K562 (cell line): ENCODE measurements around the gene UNC119. TPM values are rescaled to one million over a fixed set of nuclear protein-coding genes. Genes with fewer than 3 reads are reported as not detected.

Source experiments
- ATAC-seq: fragments of 200-7000 bp; cut with Tn5 transposase; 3 replicates; pipeline ENCODE4 v1.9.1; 2020; ENCODE audit warnings: moderate library complexity
- BruUV-seq: library from RNA; stranded (reverse); fragments of 400-500 nt; replicated peaks from 2 replicates; lab custom pipeline; 2021; lab: Mats Ljungman, UMichigan
- CTCF ChIA-PET: fragments of 300-600 bp; formaldehyde crosslinking; extraction: SDS; loops from one replicate; lab custom pipeline; 2021; ENCODE audit warnings: low intra/inter-chr PET ratio; lab: Yijun Ruan, JAX
- POLR2A ChIA-PET: fragments of 300-600, 350-650 bp; sonication (Branson Sonifier 250); formaldehyde crosslinking; extraction: SDS; loops from one replicate; lab custom pipeline; 2021; ENCODE audit warnings: antibody characterized with exemption, inconsistent platforms; lab: Yijun Ruan, JAX
- DNase-seq, 4 experiments: peaks; one replicate each; pipeline versions ENCODE4 v3.0.0 to v3.0.0-alpha.2; 2011 to 2018; ENCODE audit warnings: low spot score in 3 of 4, mixed read lengths in 3 of 4; ENCODE audit errors: extremely low read depth in 1 of 4
- FAIRE-seq: peaks from 2 replicates; lab custom pipeline; 2011; peaks lifted over from hg19 to GRCh38; lab: Jason Lieb, UNC
- H2AFZ ChIP-seq: 2 replicates; pipeline ENCODE4 v1.6.0; 2011; ENCODE audit warnings: low read depth, low read length, control low read depth, inconsistent platforms
- H3K27ac ChIP-seq: fragments of 200-600 bp; 3 replicates; pipeline ENCODE4 v1.8.0; 2011; ENCODE audit warnings: low read depth, mild to moderate bottlenecking, control low read depth, inconsistent platforms, low read length, moderate library complexity, mixed read lengths; ENCODE audit errors: extremely low read depth
- H3K27me3 ChIP-seq, 2 experiments: fragments of 300-600 bp in 1 of 2; 2 replicates in 1 of 2; 3 replicates in 1 of 2; pipeline versions ENCODE4 v1.6.0 to v1.8.0; 2011; ENCODE audit warnings: inconsistent platforms in 2 of 2, low read length in 2 of 2, mild to moderate bottlenecking in 1 of 2, mixed read lengths in 1 of 2, moderate library complexity in 1 of 2; ENCODE audit not compliant: control insufficient read depth in 2 of 2, insufficient read depth in 2 of 2
- H3K36me3 ChIP-seq: fragments of 300-600 bp; 3 replicates; pipeline ENCODE4 v1.8.0; 2011; ENCODE audit warnings: mild to moderate bottlenecking, low read length, inconsistent platforms; ENCODE audit not compliant: control insufficient read depth, insufficient read depth
- H3K4me1 ChIP-seq, 2 experiments: fragments of 200-600 bp in 1 of 2; replicated peaks in 1 of 2; 2 replicates in 1 of 2; 3 replicates in 1 of 2; pipeline versions ENCODE4 v1.5.1 to v1.8.0; 2011; ENCODE audit warnings: inconsistent platforms in 2 of 2, low read length in 2 of 2, mild to moderate bottlenecking in 1 of 2, mixed read lengths in 1 of 2, moderate library complexity in 1 of 2; ENCODE audit not compliant: control insufficient read depth in 2 of 2, insufficient read depth in 2 of 2
- H3K4me2 ChIP-seq: 2 replicates; pipeline ENCODE4 v1.6.1; 2011; ENCODE audit warnings: low read length, control low read depth, inconsistent platforms, mixed read lengths; ENCODE audit not compliant: insufficient read depth
- H3K4me3 ChIP-seq: fragments of 200-600 bp; sonication (generic), shearing (Covaris generic); 2 replicates; pipeline ENCODE4 v1.5.1; 2016; ENCODE audit warnings: control low read depth, inconsistent platforms
- H3K79me2 ChIP-seq: fragments of 200-600 bp; 3 replicates; pipeline ENCODE4 v1.8.0; 2011; ENCODE audit warnings: low read length, inconsistent platforms; ENCODE audit not compliant: control insufficient read depth, insufficient read depth
- H3K9ac ChIP-seq, 2 experiments: 2 replicates each; pipeline versions ENCODE4 v1.6.0 to v1.6.1; 2011; ENCODE audit warnings: low read depth in 2 of 2, low read length in 2 of 2, control low read depth in 1 of 2, inconsistent platforms in 1 of 2, mild to moderate bottlenecking in 1 of 2, mixed read lengths in 1 of 2; ENCODE audit not compliant: insufficient read depth in 1 of 2
- H3K9me1 ChIP-seq: one replicate; pipeline ENCODE4 v1.6.0; 2011; ENCODE audit warnings: inconsistent platforms, mild to moderate bottlenecking, low read length, moderate library complexity; ENCODE audit not compliant: control insufficient read depth, insufficient read depth
- H3K9me3 ChIP-seq: replicated peaks from 2 replicates; pipeline ENCODE4 v1.5.1; 2011; ENCODE audit warnings: low read depth, low read length, inconsistent platforms; ENCODE audit not compliant: control insufficient read depth, insufficient read depth
- H4K20me1 ChIP-seq: replicated peaks from 2 replicates; pipeline ENCODE4 v1.6.1; 2011; ENCODE audit warnings: low read length, inconsistent platforms, mixed read lengths; ENCODE audit not compliant: control insufficient read depth, insufficient read depth
- CBFA2T3 ChIP-seq: fragments of 450-650 bp; IDR thresholded peaks from 2 replicates; pipeline ENCODE4 v1.6.1; 2017
- HOXB6 ChIP-seq: fragments of 250-450 bp; sonication (Bioruptor Pico); IDR thresholded peaks from 2 replicates; pipeline ENCODE4 v1.5.1; 2022; ENCODE audit warnings: mild to moderate bottlenecking, borderline replicate concordance
- WGBS: fragments of 100-300 bp; shearing (Covaris generic); methylation state at CpG from one replicate; pipeline ENCODE4 v1.1.6; 2016; ENCODE audit warnings: low coverage, mixed read lengths; ENCODE audit not compliant: insufficient coverage; ENCODE audit errors: missing lambda C conversion rate; 5-methylcytosine and 5-hydroxymethylcytosine counted together
- in situ Hi-C: fragments of 300-500 bp; cut with MboI; formaldehyde crosslinking; loops from 4 replicates; pipeline ENCODE4 v1.15.0; 2018; ENCODE audit warnings: inconsistent platforms, mixed read lengths
- intact Hi-C: fragments of 100-400 bp; cut with micrococcal nuclease; formaldehyde crosslinking; loops from 2 replicates; pipeline ENCODE4 v1.14.2; 2022
- polyA plus RNA-seq, 8 experiments: library from polyadenylated mRNA; depleted of rRNA in 4 of 8; stranded (reverse) in 5 of 8; unstranded in 3 of 8; fragments of >200 nt; fragmentation: Nextera tagmentation in 2 of 8; fragmentation: Illumina TruSeq in 1 of 8; extraction: Ambion mirVana in 2 of 8; extraction: Trizol in 1 of 8; gene quantifications; 2 replicates each; pipeline versions ENCODE4 v1.2.1 to v1.2.3, GENCODE V29; 2011 to 2014; ENCODE audit warnings: inconsistent platforms in 1 of 8, missing spikeins in 1 of 8
- total RNA-seq, 7 experiments: library from RNA; depleted of rRNA in 6 of 7; stranded (reverse); fragments of >200 nt in 6 of 7; fragmentation: Illumina TruSeq in 2 of 7; extraction: Trizol in 2 of 7; gene quantifications; 2 replicates each; pipeline versions ENCODE4 v1.2.1 to v1.2.3, GENCODE V29; 2011 to 2021; ENCODE audit warnings: low replicate concordance in 1 of 7
- TF ChIP-seq, protein P1 (sequence below): fragments of 200-800 bp; sonication (Bioruptor generic); IDR thresholded peaks from 2 replicates; pipeline ENCODE4 v1.6.1; 2016; ENCODE audit warnings: missing genetic modification characterization, missing compliant biosample characterization

The UNC119 gene
- total and polyA plus RNA-seq, 9 of the 15 experiments (the other 6 are each of a cell fraction or from before 2014, with no cell fraction given), result 0.37 to 47.7 (median 16.3) TPM

DNA sequence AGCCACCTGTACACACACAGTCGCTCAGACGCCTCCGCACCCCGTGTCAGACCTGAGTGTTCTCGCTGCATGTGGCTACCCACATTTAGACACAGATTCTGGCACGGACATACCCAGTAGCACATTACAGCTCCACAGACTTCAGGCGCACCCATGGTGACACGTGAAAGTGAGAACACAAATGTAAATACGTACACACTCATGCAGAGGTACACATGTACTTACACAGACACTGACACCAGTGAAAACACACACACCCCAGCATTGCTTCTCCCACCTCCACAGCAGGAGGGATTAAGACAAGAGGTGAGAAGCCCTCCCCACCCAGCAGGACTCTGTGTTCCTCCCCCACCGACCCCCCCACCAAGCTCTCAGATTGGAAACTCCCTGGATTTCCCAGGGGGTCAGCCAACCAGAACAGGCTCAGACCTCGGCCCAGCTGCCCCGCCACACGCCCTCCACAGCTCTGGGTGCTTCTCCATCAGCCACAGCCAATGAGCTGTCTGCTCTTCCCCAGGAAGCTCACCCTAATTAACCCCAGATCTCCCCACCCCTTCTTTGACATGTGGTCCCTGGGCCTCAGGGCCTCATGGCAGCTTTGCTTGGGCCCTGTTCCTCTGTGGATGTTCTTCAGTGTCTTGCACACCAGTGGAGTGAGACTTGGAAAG lies 51.6 kb downstream of the UNC119 start:
- Histone ChIP-seq H2AFZ (no peak overlapping the region), H3K27ac (no peak overlapping the region)

More for the DNA sequence above, 51.6 kb downstream of the UNC119 start:
- no peaks in the 10 kb centered on the region for H3K79me2 ChIP-seq
- ATAC-seq (peak; percentile 62), DNase-seq (peak in 3 of 4 experiments; percentile 9 to 30 (median 28)), FAIRE-seq (no peak)
- no peaks in the 10 kb centered on the region for H3K9me3 ChIP-seq
- no peak overlapping the region for H3K4me2 ChIP-seq
- ChIA-PET POLR2A (interaction anchor here (0.7 to 1.0 kb wide), 2 partner anchors 26 to 321 kb away, joined by 3 to 4 read pairs; no protein-coding TSS in a partner anchor), CTCF (no interaction called here)
- H3K27me3 ChIP-seq, result peaks cover 13 to 22% of the 10 kb centered on the region in 2 experiments
- 0 out of 2 replicates have a peak, but pooled peaks cover 3% of the 10 kb centered on the region for H4K20me1 ChIP-seq
- BruUV-seq, result no TSS peak
- no peak for TF ChIP-seq CBFA2T3
- TF ChIP-seq HOXB6 (CRISPR knock-in tag), result no peak
- TF ChIP-seq, protein P1, sequence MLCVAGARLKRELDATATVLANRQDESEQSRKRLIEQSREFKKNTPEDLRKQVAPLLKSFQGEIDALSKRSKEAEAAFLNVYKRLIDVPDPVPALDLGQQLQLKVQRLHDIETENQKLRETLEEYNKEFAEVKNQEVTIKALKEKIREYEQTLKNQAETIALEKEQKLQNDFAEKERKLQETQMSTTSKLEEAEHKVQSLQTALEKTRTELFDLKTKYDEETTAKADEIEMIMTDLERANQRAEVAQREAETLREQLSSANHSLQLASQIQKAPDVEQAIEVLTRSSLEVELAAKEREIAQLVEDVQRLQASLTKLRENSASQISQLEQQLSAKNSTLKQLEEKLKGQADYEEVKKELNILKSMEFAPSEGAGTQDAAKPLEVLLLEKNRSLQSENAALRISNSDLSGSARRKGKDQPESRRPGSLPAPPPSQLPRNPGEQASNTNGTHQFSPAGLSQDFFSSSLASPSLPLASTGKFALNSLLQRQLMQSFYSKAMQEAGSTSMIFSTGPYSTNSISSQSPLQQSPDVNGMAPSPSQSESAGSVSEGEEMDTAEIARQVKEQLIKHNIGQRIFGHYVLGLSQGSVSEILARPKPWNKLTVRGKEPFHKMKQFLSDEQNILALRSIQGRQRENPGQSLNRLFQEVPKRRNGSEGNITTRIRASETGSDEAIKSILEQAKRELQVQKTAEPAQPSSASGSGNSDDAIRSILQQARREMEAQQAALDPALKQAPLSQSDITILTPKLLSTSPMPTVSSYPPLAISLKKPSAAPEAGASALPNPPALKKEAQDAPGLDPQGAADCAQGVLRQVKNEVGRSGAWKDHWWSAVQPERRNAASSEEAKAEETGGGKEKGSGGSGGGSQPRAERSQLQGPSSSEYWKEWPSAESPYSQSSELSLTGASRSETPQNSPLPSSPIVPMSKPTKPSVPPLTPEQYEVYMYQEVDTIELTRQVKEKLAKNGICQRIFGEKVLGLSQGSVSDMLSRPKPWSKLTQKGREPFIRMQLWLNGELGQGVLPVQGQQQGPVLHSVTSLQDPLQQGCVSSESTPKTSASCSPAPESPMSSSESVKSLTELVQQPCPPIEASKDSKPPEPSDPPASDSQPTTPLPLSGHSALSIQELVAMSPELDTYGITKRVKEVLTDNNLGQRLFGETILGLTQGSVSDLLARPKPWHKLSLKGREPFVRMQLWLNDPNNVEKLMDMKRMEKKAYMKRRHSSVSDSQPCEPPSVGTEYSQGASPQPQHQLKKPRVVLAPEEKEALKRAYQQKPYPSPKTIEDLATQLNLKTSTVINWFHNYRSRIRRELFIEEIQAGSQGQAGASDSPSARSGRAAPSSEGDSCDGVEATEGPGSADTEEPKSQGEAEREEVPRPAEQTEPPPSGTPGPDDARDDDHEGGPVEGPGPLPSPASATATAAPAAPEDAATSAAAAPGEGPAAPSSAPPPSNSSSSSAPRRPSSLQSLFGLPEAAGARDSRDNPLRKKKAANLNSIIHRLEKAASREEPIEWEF, result no peak
- intact Hi-C loops (no loop called here), in situ Hi-C loops (no loop called here)
- WGBS, result 14% methylated on average over 10 of the region's 13 CpGs
- H3K9ac ChIP-seq, result no peak overlapping the region
- H3K4me3 ChIP-seq, result no peak overlapping the region
- no peaks in the 10 kb centered on the region for H3K36me3 ChIP-seq
- H3K4me1 ChIP-seq, result peaks cover 0 to 18% of the 10 kb centered on the region in 2 experiments; a peak in 2 of 5 replicates
- no peaks in the 10 kb centered on the region for H3K9me1 ChIP-seq
